IMR-90 (cell line): Measurements from ENCODE around the gene GZMM. TPM values are rescaled to one million over a fixed set of nuclear protein-coding genes. Genes with fewer than 3 reads are reported as not detected.

Source experiments
- ATAC-seq: fragments of 200-7000 bp; cut with Tn5 transposase; 2 replicates; pipeline ENCODE4 v1.9.1; 2020; ENCODE audit warnings: low read depth, mild to moderate bottlenecking, moderate library complexity
- BruUV-seq: library from RNA; stranded (reverse); fragments of 400-500 nt; replicated peaks from 2 replicates; lab custom pipeline; 2021; lab: Mats Ljungman, UMichigan
- CTCF ChIA-PET: fragments of 300-600 bp; formaldehyde crosslinking; extraction: SDS; loops from one replicate; lab custom pipeline; 2021; ENCODE audit warnings: antibody characterized with exemption; lab: Yijun Ruan, JAX
- POLR2A ChIA-PET: fragments of 300-600 bp; sonication (Branson Sonifier 250); formaldehyde crosslinking; loops from one replicate; lab custom pipeline; 2022; ENCODE audit warnings: antibody characterized with exemption; ENCODE audit not compliant: unreplicated experiment; lab: Charles Lee
- DNase-seq: peaks from one replicate; pipeline ENCODE4 v3.0.0; 2013
- H2AFZ ChIP-seq: replicated peaks from 2 replicates; pipeline ENCODE3; 2013; ENCODE audit warnings: low read length, mild to moderate bottlenecking; ENCODE audit not compliant: poor library complexity
- H2AK5ac ChIP-seq: 2 replicates; pipeline ENCODE4 v1.6.1; 2013; ENCODE audit warnings: low read depth, low read length, inconsistent platforms
- H2AK9ac ChIP-seq: replicated peaks from 2 replicates; pipeline ENCODE3; 2013; ENCODE audit warnings: mild to moderate bottlenecking, low read depth, low read length, moderate library complexity; ENCODE audit not compliant: poor library complexity
- H2BK120ac ChIP-seq: 2 replicates; pipeline ENCODE4 v1.6.1; 2013; ENCODE audit warnings: low read depth, low read length, inconsistent platforms
- H2BK15ac ChIP-seq: 3 replicates; pipeline ENCODE4 v1.6.1; 2013; ENCODE audit warnings: low read depth, low read length, inconsistent platforms
- H2BK20ac ChIP-seq: 2 replicates; pipeline ENCODE4 v1.6.1; 2013; ENCODE audit warnings: low read depth, mild to moderate bottlenecking, inconsistent platforms, low read length, moderate library complexity
- H2BK5ac ChIP-seq: 2 replicates; pipeline ENCODE4 v1.6.1; 2013; ENCODE audit warnings: mild to moderate bottlenecking, low read depth, low read length, inconsistent platforms; ENCODE audit not compliant: poor library complexity, severe bottlenecking
- H3K14ac ChIP-seq: replicated peaks from 2 replicates; pipeline ENCODE4 v1.6.1; 2013; ENCODE audit warnings: low read depth, low read length, inconsistent platforms
- H3K18ac ChIP-seq: 2 replicates; pipeline ENCODE4 v1.6.1; 2013; ENCODE audit warnings: low read depth, low read length, control low read depth
- H3K23ac ChIP-seq: 2 replicates; pipeline ENCODE4 v1.6.1; 2013; ENCODE audit warnings: low read depth, low read length, inconsistent platforms
- H3K27ac ChIP-seq: 2 replicates; pipeline ENCODE4 v1.5.1; 2013; ENCODE audit warnings: mild to moderate bottlenecking, control low read depth, low read length; ENCODE audit not compliant: insufficient read depth
- H3K27me3 ChIP-seq: 2 replicates; pipeline ENCODE4 v1.6.1; 2013; ENCODE audit warnings: low read length; ENCODE audit not compliant: control insufficient read depth, insufficient read depth
- H3K36me3 ChIP-seq: 2 replicates; pipeline ENCODE4 v1.6.1; 2013; ENCODE audit warnings: low read length, mixed read lengths; ENCODE audit not compliant: control insufficient read depth, insufficient read depth
- H3K4ac ChIP-seq: 2 replicates; pipeline ENCODE4 v1.6.1; 2013; ENCODE audit warnings: low read depth, low read length, inconsistent platforms
- H3K4me1 ChIP-seq: 2 replicates; pipeline ENCODE4 v1.6.1; 2013; ENCODE audit warnings: low read length, mixed read lengths; ENCODE audit not compliant: control insufficient read depth, insufficient read depth
- H3K4me2 ChIP-seq: 2 replicates; pipeline ENCODE4 v1.6.1; 2013; ENCODE audit warnings: low read depth, mild to moderate bottlenecking, control low read depth, low read length, moderate library complexity
- H3K4me3 ChIP-seq: 2 replicates; pipeline ENCODE4 v1.5.1; 2013; ENCODE audit warnings: low read depth, mild to moderate bottlenecking, control low read depth, low read length, moderate library complexity; ENCODE audit not compliant: insufficient read depth
- H3K56ac ChIP-seq: 2 replicates; pipeline ENCODE4 v1.6.1; 2013; ENCODE audit warnings: low read length, inconsistent platforms; ENCODE audit not compliant: insufficient read depth; ENCODE audit errors: extremely low read depth
- H3K79me1 ChIP-seq, 2 experiments: 2 replicates each; pipeline ENCODE4 v1.6.1; 2013; ENCODE audit warnings: low read length in 2 of 2, inconsistent platforms in 1 of 2, low read depth in 1 of 2
- H3K9ac ChIP-seq: 2 replicates; pipeline ENCODE4 v1.6.1; 2013; ENCODE audit warnings: low read depth, low read length, control low read depth
- H3K9me1 ChIP-seq: 2 replicates; pipeline ENCODE4 v1.6.1; 2013; ENCODE audit warnings: low read length, inconsistent platforms; ENCODE audit not compliant: insufficient read depth
- H3K9me3 ChIP-seq: 2 replicates; pipeline ENCODE4 v1.6.1; 2013; ENCODE audit warnings: low read length; ENCODE audit not compliant: control insufficient read depth, insufficient read depth
- H4K20me1 ChIP-seq: 2 replicates; pipeline ENCODE4 v1.6.1; 2013; ENCODE audit warnings: low read length, inconsistent platforms; ENCODE audit not compliant: insufficient read depth
- H4K5ac ChIP-seq: 2 replicates; pipeline ENCODE4 v1.6.1; 2013; ENCODE audit warnings: mild to moderate bottlenecking, low read depth, low read length, control low read depth
- H4K8ac ChIP-seq, 2 experiments: 2 replicates each; pipeline ENCODE4 v1.6.1; 2013; ENCODE audit warnings: low read depth in 2 of 2, low read length in 2 of 2, control low read depth in 1 of 2, inconsistent platforms in 1 of 2
- H4K91ac ChIP-seq: 2 replicates; pipeline ENCODE4 v1.6.1; 2013; ENCODE audit warnings: low read depth, low read length, inconsistent platforms; ENCODE audit not compliant: insufficient read depth
- BHLHE40 ChIP-seq: fragments of 150-350 bp; IDR thresholded peaks from 2 replicates; pipeline ENCODE4 v1.6.1; 2016; ENCODE audit warnings: mild to moderate bottlenecking, low read depth, low read length
- CEBPB ChIP-seq: IDR thresholded peaks from 2 replicates; pipeline ENCODE4 v1.6.1; 2012; ENCODE audit warnings: low read depth, low read length, improper control_type of control experiment
- CHD1 ChIP-seq: IDR thresholded peaks from 2 replicates; pipeline ENCODE4 v1.6.1; 2012; ENCODE audit warnings: low read depth, low read length, improper control_type of control experiment
- CTCF ChIP-seq: conservative IDR thresholded peaks from 2 replicates; pipeline ENCODE4 v1.5.1; 2012; ENCODE audit warnings: mild to moderate bottlenecking, low read depth, low read length, improper control_type of control experiment
- FOS ChIP-seq: fragments of 150-350 bp; IDR thresholded peaks from 2 replicates; pipeline ENCODE4 v1.6.1; 2016; ENCODE audit warnings: low read depth, low read length
- MAFK ChIP-seq: IDR thresholded peaks from 2 replicates; pipeline ENCODE4 v1.6.1; 2012; ENCODE audit warnings: low read depth, low read length, improper control_type of control experiment
- MAZ ChIP-seq: IDR thresholded peaks from 2 replicates; pipeline ENCODE4 v1.6.1; 2012; ENCODE audit warnings: low read depth, mild to moderate bottlenecking, low read length, improper control_type of control experiment, moderate library complexity, borderline replicate concordance
- MXI1 ChIP-seq: IDR thresholded peaks from 2 replicates; pipeline ENCODE4 v1.6.1; 2012; ENCODE audit warnings: low read depth, mild to moderate bottlenecking, low read length, moderate library complexity, borderline replicate concordance
- NFE2L2 ChIP-seq: fragments of 150-350 bp; IDR thresholded peaks from 2 replicates; pipeline ENCODE4 v1.6.1; 2016; ENCODE audit warnings: low read depth, mild to moderate bottlenecking, low read length
- POLR2A ChIP-seq: IDR thresholded peaks from 2 replicates; pipeline ENCODE4 v1.6.1; 2012; ENCODE audit warnings: mild to moderate bottlenecking, low read depth, low read length
- RAD21 ChIP-seq: IDR thresholded peaks from 2 replicates; pipeline ENCODE4 v1.6.1; 2012; ENCODE audit warnings: low read length, improper control_type of control experiment
- RCOR1 ChIP-seq: IDR thresholded peaks from 2 replicates; pipeline ENCODE4 v1.6.1; 2012; ENCODE audit warnings: mild to moderate bottlenecking, low read length, improper control_type of control experiment; ENCODE audit not compliant: insufficient replicate concordance
- RFX5 ChIP-seq: IDR thresholded peaks from 2 replicates; pipeline ENCODE4 v1.8.0; 2012; ENCODE audit warnings: low read depth, mild to moderate bottlenecking, low read length, moderate library complexity
- SMC3 ChIP-seq: fragments of 150-350 bp; IDR thresholded peaks from 2 replicates; pipeline ENCODE4 v1.6.1; 2016; ENCODE audit warnings: low read depth, mild to moderate bottlenecking, antibody characterized with exemption, low read length, moderate library complexity
- WGBS, 2 experiments: methylation state at CpG; one replicate each; pipeline versions ENCODE4 v1.1.5 to v1.1.7; 2013; ENCODE audit warnings: missing lambda C conversion rate in 2 of 2; ENCODE audit not compliant: insufficient read length in 1 of 2; ENCODE audit errors: extremely low coverage in 2 of 2; 5-methylcytosine and 5-hydroxymethylcytosine counted together
- dilution Hi-C: fragments of 300-500 bp; cut with HindIII; formaldehyde crosslinking; loops from one replicate; pipeline ENCODE4 v1.14.3; 2018; ENCODE audit warnings: low sequenced_read_pairs; ENCODE audit not compliant: unreplicated experiment
- in situ Hi-C: fragments of 300-500 bp; cut with MboI; formaldehyde crosslinking; loops from 3 replicates; pipeline ENCODE4 v1.14.3; 2019; ENCODE audit warnings: low sequenced_read_pairs, inconsistent platforms, mixed read lengths
- intact Hi-C: fragments of 100-400 bp; cut with micrococcal nuclease; formaldehyde crosslinking; loops from 2 replicates; pipeline ENCODE4 v1.10.0; 2022
- polyA plus RNA-seq, 3 experiments: library from polyadenylated mRNA; depleted of rRNA; stranded (reverse); fragments of >200 nt; gene quantifications; 2 replicates each; pipeline ENCODE4 v1.2.3, GENCODE V29; 2012; ENCODE audit warnings: low replicate concordance in 1 of 3
- total RNA-seq: library from RNA; depleted of rRNA; stranded (reverse); fragments of >200 nt; gene quantifications from 2 replicates; pipeline ENCODE4 v1.2.3, GENCODE V29; 2012
- TF ChIP-seq, protein P1 (sequence below): fragments of 150-350 bp; IDR thresholded peaks from 2 replicates; pipeline ENCODE4 v1.6.1; 2017; ENCODE audit warnings: mild to moderate bottlenecking, antibody characterized with exemption, low read length, low read depth
- TF ChIP-seq, protein P2 (sequence below): fragments of 150-350 bp; IDR thresholded peaks from 2 replicates; pipeline ENCODE4 v1.6.1; 2016; ENCODE audit warnings: low read depth, mild to moderate bottlenecking, low read length, moderate library complexity, borderline replicate concordance

The GZMM gene
- total and polyA plus RNA-seq, 2 of the 4 experiments (the other 2 are of a cell fraction): 0.24 TPM; not detected in 1

GRCh38 chr19:522726-523125 is 21.1 kb upstream of the GZMM start:
- no peak overlapping the region for H4K5ac ChIP-seq
- peaks cover 9% of the 10 kb centered on the region for H3K27me3 ChIP-seq
- peaks cover 13% of the 10 kb centered on the region for H3K4me1 ChIP-seq
- H3K27ac ChIP-seq: no peak overlapping the region
- in situ Hi-C loops: no loop called here
- peaks cover 4% of the 10 kb centered on the region for H3K9me3 ChIP-seq
- WGBS, 2 experiments: 98% methylated on average over 6 of the region's 12 CpGs; no CpG with 5 or more reads in 1 of the 2 experiments
- H3K4me3 ChIP-seq: no peak overlapping the region
- H4K20me1 ChIP-seq: no peaks in the 10 kb centered on the region
- no peak overlapping the region for H2BK5ac ChIP-seq
- H4K91ac ChIP-seq: no peak overlapping the region
- H3K9ac ChIP-seq: no peak overlapping the region
- H3K14ac ChIP-seq: no peak overlapping the region
- no peaks in the 10 kb centered on the region for H3K9me1 ChIP-seq
- ATAC-seq (no peak), DNase-seq (no peak)
- intact Hi-C loops: no loop called here
- H3K4ac ChIP-seq: no peak overlapping the region
- no TSS peak for BruUV-seq
- H3K79me1 ChIP-seq: no peaks in the 10 kb centered on the region
- H4K8ac ChIP-seq: no peak overlapping the region
- H3K23ac ChIP-seq: no peak overlapping the region
- H2AK9ac ChIP-seq: no peak overlapping the region
- H3K18ac ChIP-seq: no peak overlapping the region
- peaks cover 7% of the 10 kb centered on the region; the same call in 1 of the 2 replicates for H3K36me3 ChIP-seq
- dilution Hi-C loops: no loop called here
- no peak overlapping the region for H2AFZ ChIP-seq
- H2BK20ac ChIP-seq: no peak overlapping the region
- no peak overlapping the region for H3K4me2 ChIP-seq
- CTCF ChIA-PET: no interaction called here
- no peak overlapping the region for H2BK15ac ChIP-seq
- H2BK120ac ChIP-seq: no peak overlapping the region
- no peak overlapping the region for H2AK5ac ChIP-seq
- TF ChIP-seq, protein P1, sequence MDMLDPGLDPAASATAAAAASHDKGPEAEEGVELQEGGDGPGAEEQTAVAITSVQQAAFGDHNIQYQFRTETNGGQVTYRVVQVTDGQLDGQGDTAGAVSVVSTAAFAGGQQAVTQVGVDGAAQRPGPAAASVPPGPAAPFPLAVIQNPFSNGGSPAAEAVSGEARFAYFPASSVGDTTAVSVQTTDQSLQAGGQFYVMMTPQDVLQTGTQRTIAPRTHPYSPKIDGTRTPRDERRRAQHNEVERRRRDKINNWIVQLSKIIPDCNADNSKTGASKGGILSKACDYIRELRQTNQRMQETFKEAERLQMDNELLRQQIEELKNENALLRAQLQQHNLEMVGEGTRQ: no peak
- TF ChIP-seq MAFK (no peak), MXI1 (no peak), RCOR1 (no peak), RFX5 (no peak), SMC3 (no peak), NFE2L2 (no peak), FOS (no peak), RAD21 (no peak), POLR2A (no peak), CTCF (no peak), CEBPB (no peak), BHLHE40 (no peak), MAZ (no peak), CHD1 (no peak)
- TF ChIP-seq, protein P2, sequence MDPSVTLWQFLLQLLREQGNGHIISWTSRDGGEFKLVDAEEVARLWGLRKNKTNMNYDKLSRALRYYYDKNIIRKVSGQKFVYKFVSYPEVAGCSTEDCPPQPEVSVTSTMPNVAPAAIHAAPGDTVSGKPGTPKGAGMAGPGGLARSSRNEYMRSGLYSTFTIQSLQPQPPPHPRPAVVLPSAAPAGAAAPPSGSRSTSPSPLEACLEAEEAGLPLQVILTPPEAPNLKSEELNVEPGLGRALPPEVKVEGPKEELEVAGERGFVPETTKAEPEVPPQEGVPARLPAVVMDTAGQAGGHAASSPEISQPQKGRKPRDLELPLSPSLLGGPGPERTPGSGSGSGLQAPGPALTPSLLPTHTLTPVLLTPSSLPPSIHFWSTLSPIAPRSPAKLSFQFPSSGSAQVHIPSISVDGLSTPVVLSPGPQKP: no peak
- no peak overlapping the region for H3K56ac ChIP-seq
- POLR2A ChIA-PET: no interaction called here
